ENCODE results near the gene ESYT2. TPM values are rescaled to one million over a fixed set of nuclear protein-coding genes. Genes with fewer than 3 reads are reported as not detected.

Gene ESYT2
- total and polyA plus RNA-seq, 9 of the 15 experiments (the other 6 are each of a cell fraction or from before 2014, with no cell fraction given) = 5.8 to 86.9 (median 64.7) TPM

DNA sequence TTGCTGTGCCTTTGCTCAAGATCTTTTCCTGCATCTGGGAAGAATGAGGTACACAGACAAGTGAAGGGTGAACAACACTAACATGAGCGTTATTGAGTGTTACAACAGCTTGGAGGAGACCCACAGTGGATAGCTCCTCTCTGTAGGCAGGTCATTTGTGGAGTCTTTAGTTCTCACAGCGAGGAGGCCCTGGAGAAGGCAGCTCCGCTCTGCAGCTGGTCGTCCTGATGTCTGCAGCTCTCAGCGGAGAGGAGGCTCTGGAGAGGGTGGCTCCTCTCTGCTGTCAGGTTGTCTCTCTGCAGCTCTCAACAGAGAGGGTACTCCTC, 20.1 kb upstream of the ESYT2 start (continued):
- TF ChIP-seq, protein P1, sequence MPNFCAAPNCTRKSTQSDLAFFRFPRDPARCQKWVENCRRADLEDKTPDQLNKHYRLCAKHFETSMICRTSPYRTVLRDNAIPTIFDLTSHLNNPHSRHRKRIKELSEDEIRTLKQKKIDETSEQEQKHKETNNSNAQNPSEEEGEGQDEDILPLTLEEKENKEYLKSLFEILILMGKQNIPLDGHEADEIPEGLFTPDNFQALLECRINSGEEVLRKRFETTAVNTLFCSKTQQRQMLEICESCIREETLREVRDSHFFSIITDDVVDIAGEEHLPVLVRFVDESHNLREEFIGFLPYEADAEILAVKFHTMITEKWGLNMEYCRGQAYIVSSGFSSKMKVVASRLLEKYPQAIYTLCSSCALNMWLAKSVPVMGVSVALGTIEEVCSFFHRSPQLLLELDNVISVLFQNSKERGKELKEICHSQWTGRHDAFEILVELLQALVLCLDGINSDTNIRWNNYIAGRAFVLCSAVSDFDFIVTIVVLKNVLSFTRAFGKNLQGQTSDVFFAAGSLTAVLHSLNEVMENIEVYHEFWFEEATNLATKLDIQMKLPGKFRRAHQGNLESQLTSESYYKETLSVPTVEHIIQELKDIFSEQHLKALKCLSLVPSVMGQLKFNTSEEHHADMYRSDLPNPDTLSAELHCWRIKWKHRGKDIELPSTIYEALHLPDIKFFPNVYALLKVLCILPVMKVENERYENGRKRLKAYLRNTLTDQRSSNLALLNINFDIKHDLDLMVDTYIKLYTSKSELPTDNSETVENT (CRISPR knock-in tag; IDR thresholded peaks at IDR 0.05) = no peak
- TF ChIP-seq NFYB (IDR thresholded peaks at IDR 0.05; ENCODE audit: extremely low read depth, insufficient read length) (no peak), MAFF (IDR thresholded peaks at IDR 0.05; ENCODE audit: low read length) (no peak), CBX5 (IDR thresholded peaks at IDR 0.05; ENCODE audit: borderline replicate concordance, low read depth) (peak; percentile 71; the same call in 1 of the 2 replicates), SRSF9 (IDR thresholded peaks at IDR 0.05; ENCODE audit: borderline replicate concordance, low read depth, low read length) (no peak), ZNF77 (CRISPR knock-in tag; IDR thresholded peaks at IDR 0.05) (no peak), PCBP1 (IDR thresholded peaks at IDR 0.05; ENCODE audit: low read depth, low read length, poor library complexity, severe bottlenecking) (no peak), TARDBP (IDR thresholded peaks at IDR 0.05) (no peak), CEBPB (tag; IDR thresholded peaks at IDR 0.05) (no peak), TRIM28 (IDR thresholded peaks at IDR 0.05) (peak; percentile 75), HIVEP1 (CRISPR knock-in tag; IDR thresholded peaks at IDR 0.05) (no peak), NCOA6 (IDR thresholded peaks at IDR 0.05) (no peak), SLC30A9 (CRISPR knock-in tag; IDR thresholded peaks at IDR 0.05) (no peak)
- TF ChIP-seq, protein P2, sequence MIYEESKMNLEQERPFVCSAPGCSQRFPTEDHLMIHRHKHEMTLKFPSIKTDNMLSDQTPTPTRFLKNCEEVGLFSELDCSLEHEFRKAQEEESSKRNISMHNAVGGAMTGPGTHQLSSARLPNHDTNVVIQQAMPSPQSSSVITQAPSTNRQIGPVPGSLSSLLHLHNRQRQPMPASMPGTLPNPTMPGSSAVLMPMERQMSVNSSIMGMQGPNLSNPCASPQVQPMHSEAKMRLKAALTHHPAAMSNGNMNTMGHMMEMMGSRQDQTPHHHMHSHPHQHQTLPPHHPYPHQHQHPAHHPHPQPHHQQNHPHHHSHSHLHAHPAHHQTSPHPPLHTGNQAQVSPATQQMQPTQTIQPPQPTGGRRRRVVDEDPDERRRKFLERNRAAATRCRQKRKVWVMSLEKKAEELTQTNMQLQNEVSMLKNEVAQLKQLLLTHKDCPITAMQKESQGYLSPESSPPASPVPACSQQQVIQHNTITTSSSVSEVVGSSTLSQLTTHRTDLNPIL (CRISPR knock-in tag; IDR thresholded peaks at IDR 0.05) = no peak
- TF ChIP-seq, protein P3, sequence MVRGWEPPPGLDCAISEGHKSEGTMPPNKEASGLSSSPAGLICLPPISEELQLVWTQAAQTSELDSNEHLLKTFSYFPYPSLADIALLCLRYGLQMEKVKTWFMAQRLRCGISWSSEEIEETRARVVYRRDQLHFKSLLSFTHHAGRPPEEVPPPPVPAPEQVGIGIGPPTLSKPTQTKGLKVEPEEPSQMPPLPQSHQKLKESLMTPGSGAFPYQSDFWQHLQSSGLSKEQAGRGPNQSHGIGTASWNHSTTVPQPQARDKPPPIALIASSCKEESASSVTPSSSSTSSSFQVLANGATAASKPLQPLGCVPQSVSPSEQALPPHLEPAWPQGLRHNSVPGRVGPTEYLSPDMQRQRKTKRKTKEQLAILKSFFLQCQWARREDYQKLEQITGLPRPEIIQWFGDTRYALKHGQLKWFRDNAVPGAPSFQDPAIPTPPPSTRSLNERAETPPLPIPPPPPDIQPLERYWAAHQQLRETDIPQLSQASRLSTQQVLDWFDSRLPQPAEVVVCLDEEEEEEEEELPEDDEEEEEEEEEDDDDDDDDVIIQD (CRISPR knock-in tag; IDR thresholded peaks at IDR 0.05) = no peak
- TF ChIP-seq, protein P4, sequence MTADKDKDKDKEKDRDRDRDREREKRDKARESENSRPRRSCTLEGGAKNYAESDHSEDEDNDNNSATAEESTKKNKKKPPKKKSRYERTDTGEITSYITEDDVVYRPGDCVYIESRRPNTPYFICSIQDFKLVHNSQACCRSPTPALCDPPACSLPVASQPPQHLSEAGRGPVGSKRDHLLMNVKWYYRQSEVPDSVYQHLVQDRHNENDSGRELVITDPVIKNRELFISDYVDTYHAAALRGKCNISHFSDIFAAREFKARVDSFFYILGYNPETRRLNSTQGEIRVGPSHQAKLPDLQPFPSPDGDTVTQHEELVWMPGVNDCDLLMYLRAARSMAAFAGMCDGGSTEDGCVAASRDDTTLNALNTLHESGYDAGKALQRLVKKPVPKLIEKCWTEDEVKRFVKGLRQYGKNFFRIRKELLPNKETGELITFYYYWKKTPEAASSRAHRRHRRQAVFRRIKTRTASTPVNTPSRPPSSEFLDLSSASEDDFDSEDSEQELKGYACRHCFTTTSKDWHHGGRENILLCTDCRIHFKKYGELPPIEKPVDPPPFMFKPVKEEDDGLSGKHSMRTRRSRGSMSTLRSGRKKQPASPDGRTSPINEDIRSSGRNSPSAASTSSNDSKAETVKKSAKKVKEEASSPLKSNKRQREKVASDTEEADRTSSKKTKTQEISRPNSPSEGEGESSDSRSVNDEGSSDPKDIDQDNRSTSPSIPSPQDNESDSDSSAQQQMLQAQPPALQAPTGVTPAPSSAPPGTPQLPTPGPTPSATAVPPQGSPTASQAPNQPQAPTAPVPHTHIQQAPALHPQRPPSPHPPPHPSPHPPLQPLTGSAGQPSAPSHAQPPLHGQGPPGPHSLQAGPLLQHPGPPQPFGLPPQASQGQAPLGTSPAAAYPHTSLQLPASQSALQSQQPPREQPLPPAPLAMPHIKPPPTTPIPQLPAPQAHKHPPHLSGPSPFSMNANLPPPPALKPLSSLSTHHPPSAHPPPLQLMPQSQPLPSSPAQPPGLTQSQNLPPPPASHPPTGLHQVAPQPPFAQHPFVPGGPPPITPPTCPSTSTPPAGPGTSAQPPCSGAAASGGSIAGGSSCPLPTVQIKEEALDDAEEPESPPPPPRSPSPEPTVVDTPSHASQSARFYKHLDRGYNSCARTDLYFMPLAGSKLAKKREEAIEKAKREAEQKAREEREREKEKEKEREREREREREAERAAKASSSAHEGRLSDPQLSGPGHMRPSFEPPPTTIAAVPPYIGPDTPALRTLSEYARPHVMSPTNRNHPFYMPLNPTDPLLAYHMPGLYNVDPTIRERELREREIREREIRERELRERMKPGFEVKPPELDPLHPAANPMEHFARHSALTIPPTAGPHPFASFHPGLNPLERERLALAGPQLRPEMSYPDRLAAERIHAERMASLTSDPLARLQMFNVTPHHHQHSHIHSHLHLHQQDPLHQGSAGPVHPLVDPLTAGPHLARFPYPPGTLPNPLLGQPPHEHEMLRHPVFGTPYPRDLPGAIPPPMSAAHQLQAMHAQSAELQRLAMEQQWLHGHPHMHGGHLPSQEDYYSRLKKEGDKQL (CRISPR knock-in tag; IDR thresholded peaks at IDR 0.05; ENCODE audit: borderline replicate concordance) = no peak
- TF ChIP-seq, protein P5, sequence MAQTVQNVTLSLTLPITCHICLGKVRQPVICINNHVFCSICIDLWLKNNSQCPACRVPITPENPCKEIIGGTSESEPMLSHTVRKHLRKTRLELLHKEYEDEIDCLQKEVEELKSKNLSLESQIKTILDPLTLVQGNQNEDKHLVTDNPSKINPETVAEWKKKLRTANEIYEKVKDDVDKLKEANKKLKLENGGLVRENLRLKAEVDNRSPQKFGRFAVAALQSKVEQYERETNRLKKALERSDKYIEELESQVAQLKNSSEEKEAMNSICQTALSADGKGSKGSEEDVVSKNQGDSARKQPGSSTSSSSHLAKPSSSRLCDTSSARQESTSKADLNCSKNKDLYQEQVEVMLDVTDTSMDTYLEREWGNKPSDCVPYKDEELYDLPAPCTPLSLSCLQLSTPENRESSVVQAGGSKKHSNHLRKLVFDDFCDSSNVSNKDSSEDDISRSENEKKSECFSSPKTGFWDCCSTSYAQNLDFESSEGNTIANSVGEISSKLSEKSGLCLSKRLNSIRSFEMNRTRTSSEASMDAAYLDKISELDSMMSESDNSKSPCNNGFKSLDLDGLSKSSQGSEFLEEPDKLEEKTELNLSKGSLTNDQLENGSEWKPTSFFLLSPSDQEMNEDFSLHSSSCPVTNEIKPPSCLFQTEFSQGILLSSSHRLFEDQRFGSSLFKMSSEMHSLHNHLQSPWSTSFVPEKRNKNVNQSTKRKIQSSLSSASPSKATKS (CRISPR knock-in tag; IDR thresholded peaks at IDR 0.05) = no peak

Data from K562 (cell line).